ENCODE results near the gene TP53AIP1.

- no peak for TF ChIP-seq POLR2A (IDR thresholded peaks at IDR 0.05)
- TF ChIP-seq, protein P1, sequence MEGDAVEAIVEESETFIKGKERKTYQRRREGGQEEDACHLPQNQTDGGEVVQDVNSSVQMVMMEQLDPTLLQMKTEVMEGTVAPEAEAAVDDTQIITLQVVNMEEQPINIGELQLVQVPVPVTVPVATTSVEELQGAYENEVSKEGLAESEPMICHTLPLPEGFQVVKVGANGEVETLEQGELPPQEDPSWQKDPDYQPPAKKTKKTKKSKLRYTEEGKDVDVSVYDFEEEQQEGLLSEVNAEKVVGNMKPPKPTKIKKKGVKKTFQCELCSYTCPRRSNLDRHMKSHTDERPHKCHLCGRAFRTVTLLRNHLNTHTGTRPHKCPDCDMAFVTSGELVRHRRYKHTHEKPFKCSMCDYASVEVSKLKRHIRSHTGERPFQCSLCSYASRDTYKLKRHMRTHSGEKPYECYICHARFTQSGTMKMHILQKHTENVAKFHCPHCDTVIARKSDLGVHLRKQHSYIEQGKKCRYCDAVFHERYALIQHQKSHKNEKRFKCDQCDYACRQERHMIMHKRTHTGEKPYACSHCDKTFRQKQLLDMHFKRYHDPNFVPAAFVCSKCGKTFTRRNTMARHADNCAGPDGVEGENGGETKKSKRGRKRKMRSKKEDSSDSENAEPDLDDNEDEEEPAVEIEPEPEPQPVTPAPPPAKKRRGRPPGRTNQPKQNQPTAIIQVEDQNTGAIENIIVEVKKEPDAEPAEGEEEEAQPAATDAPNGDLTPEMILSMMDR (IDR thresholded peaks at IDR 0.05): no peak
These were observed 16.7 kb downstream of the TP53AIP1 start for GRCh38 chr11:128926000-128926399.

Data from uterus (tissue), 2 donors.